MM.1S (cell line): Measurements from ENCODE around the gene CAST.

Experiments used
- CTCF ChIP-seq: fragments of 300-600 bp; sonication (generic); IDR thresholded peaks from 2 replicates; pipeline ENCODE4 v1.5.1; 2016; ENCODE audit warnings: antibody characterized with exemption, low read length, mixed read lengths
- EZH2 ChIP-seq: fragments of 300-600 bp; sonication (generic); optimal IDR thresholded peaks from 2 replicates; pipeline ENCODE3; 2017; ENCODE audit warnings: low read depth, mild to moderate bottlenecking, antibody characterized with exemption, low read length, mixed read lengths
- EZH2phosphoT487 ChIP-seq: fragments of 300-600 bp; sonication (generic); IDR thresholded peaks from 2 replicates; pipeline ENCODE4 v1.6.1; 2018; ENCODE audit warnings: antibody characterized with exemption, low read length

DNA sequence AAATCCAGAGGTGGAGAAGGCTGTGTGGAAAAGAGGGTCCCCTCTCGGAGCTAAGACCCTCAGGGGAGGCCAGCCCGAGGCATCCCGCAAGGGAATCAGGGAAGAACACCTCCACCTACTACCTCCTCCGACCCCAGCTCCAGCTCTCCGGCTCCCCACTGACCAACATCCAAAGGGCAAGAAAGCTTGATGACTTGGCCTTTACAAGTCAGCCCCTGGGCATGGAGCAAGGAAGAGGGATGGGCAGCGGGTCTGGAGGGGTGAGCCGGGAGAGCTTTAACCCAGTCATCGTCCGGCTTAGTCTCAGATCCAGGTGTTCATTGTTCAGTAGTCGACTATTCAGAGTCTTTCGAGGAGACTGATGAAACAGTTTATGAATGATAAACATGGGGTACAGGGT, 113.5 kb downstream of the CAST start:
- TF ChIP-seq CTCF (no peak), EZH2 (no peak), EZH2phosphoT487 (no peak)
